K562 (cell line): ENCODE measurements around the gene PARP15. TPM values are rescaled to one million over a fixed set of nuclear protein-coding genes. Genes with fewer than 3 reads are reported as not detected.

ENCODE experiments used
- ATAC-seq: fragments of 200-7000 bp; cut with Tn5 transposase; 3 replicates; pipeline ENCODE4 v1.9.1; 2020; ENCODE audit warnings: moderate library complexity
- BruUV-seq: library from RNA; stranded (reverse); fragments of 400-500 nt; replicated peaks from 2 replicates; lab custom pipeline; 2021; lab: Mats Ljungman, UMichigan
- CTCF ChIA-PET: fragments of 300-600 bp; formaldehyde crosslinking; extraction: SDS; loops from one replicate; lab custom pipeline; 2021; ENCODE audit warnings: low intra/inter-chr PET ratio; lab: Yijun Ruan, JAX
- POLR2A ChIA-PET: fragments of 300-600, 350-650 bp; sonication (Branson Sonifier 250); formaldehyde crosslinking; extraction: SDS; loops from one replicate; lab custom pipeline; 2021; ENCODE audit warnings: antibody characterized with exemption, inconsistent platforms; lab: Yijun Ruan, JAX
- DNase-seq, 4 experiments: peaks; one replicate each; pipeline versions ENCODE4 v3.0.0 to v3.0.0-alpha.2; 2011 to 2018; ENCODE audit warnings: low spot score in 3 of 4, mixed read lengths in 3 of 4; ENCODE audit errors: extremely low read depth in 1 of 4
- FAIRE-seq: peaks from 2 replicates; lab custom pipeline; 2011; peaks lifted over from hg19 to GRCh38; lab: Jason Lieb, UNC
- H2AFZ ChIP-seq: 2 replicates; pipeline ENCODE4 v1.6.0; 2011; ENCODE audit warnings: low read depth, low read length, control low read depth, inconsistent platforms
- H3K27ac ChIP-seq: fragments of 200-600 bp; 3 replicates; pipeline ENCODE4 v1.8.0; 2011; ENCODE audit warnings: low read depth, mild to moderate bottlenecking, control low read depth, inconsistent platforms, low read length, moderate library complexity, mixed read lengths; ENCODE audit errors: extremely low read depth
- H3K27me3 ChIP-seq, 2 experiments: fragments of 300-600 bp in 1 of 2; 2 replicates in 1 of 2; 3 replicates in 1 of 2; pipeline versions ENCODE4 v1.6.0 to v1.8.0; 2011; ENCODE audit warnings: inconsistent platforms in 2 of 2, low read length in 2 of 2, mild to moderate bottlenecking in 1 of 2, mixed read lengths in 1 of 2, moderate library complexity in 1 of 2; ENCODE audit not compliant: control insufficient read depth in 2 of 2, insufficient read depth in 2 of 2
- H3K36me3 ChIP-seq: fragments of 300-600 bp; 3 replicates; pipeline ENCODE4 v1.8.0; 2011; ENCODE audit warnings: mild to moderate bottlenecking, low read length, inconsistent platforms; ENCODE audit not compliant: control insufficient read depth, insufficient read depth
- H3K4me1 ChIP-seq, 2 experiments: fragments of 200-600 bp in 1 of 2; replicated peaks in 1 of 2; 2 replicates in 1 of 2; 3 replicates in 1 of 2; pipeline versions ENCODE4 v1.5.1 to v1.8.0; 2011; ENCODE audit warnings: inconsistent platforms in 2 of 2, low read length in 2 of 2, mild to moderate bottlenecking in 1 of 2, mixed read lengths in 1 of 2, moderate library complexity in 1 of 2; ENCODE audit not compliant: control insufficient read depth in 2 of 2, insufficient read depth in 2 of 2
- H3K4me2 ChIP-seq: 2 replicates; pipeline ENCODE4 v1.6.1; 2011; ENCODE audit warnings: low read length, control low read depth, inconsistent platforms, mixed read lengths; ENCODE audit not compliant: insufficient read depth
- H3K4me3 ChIP-seq: fragments of 200-600 bp; sonication (generic), shearing (Covaris generic); 2 replicates; pipeline ENCODE4 v1.5.1; 2016; ENCODE audit warnings: control low read depth, inconsistent platforms
- H3K79me2 ChIP-seq: fragments of 200-600 bp; 3 replicates; pipeline ENCODE4 v1.8.0; 2011; ENCODE audit warnings: low read length, inconsistent platforms; ENCODE audit not compliant: control insufficient read depth, insufficient read depth
- H3K9ac ChIP-seq, 2 experiments: 2 replicates each; pipeline versions ENCODE4 v1.6.0 to v1.6.1; 2011; ENCODE audit warnings: low read depth in 2 of 2, low read length in 2 of 2, control low read depth in 1 of 2, inconsistent platforms in 1 of 2, mild to moderate bottlenecking in 1 of 2, mixed read lengths in 1 of 2; ENCODE audit not compliant: insufficient read depth in 1 of 2
- H3K9me1 ChIP-seq: one replicate; pipeline ENCODE4 v1.6.0; 2011; ENCODE audit warnings: inconsistent platforms, mild to moderate bottlenecking, low read length, moderate library complexity; ENCODE audit not compliant: control insufficient read depth, insufficient read depth
- H3K9me3 ChIP-seq: replicated peaks from 2 replicates; pipeline ENCODE4 v1.5.1; 2011; ENCODE audit warnings: low read depth, low read length, inconsistent platforms; ENCODE audit not compliant: control insufficient read depth, insufficient read depth
- H4K20me1 ChIP-seq: replicated peaks from 2 replicates; pipeline ENCODE4 v1.6.1; 2011; ENCODE audit warnings: low read length, inconsistent platforms, mixed read lengths; ENCODE audit not compliant: control insufficient read depth, insufficient read depth
- BHLHE40 ChIP-seq: IDR thresholded peaks from 2 replicates; pipeline ENCODE4 v1.6.1; 2011; ENCODE audit warnings: low read length, improper control_type of control experiment
- CHD4 ChIP-seq: fragments of 200-600 bp; sonication (generic); IDR thresholded peaks from 3 replicates; pipeline ENCODE4 v1.6.1; 2012; ENCODE audit warnings: low read depth, mild to moderate bottlenecking, mixed read lengths, low read length, inconsistent platforms; ENCODE audit not compliant: insufficient read depth, insufficient replicate concordance, poor library complexity, severe bottlenecking
- CREBBP ChIP-seq: IDR thresholded peaks from one replicate; pipeline ENCODE4 v1.6.1; 2012; ENCODE audit warnings: low read depth, mild to moderate bottlenecking, control low read depth, inconsistent platforms, low read length
- ESRRA ChIP-seq: fragments of 450-650 bp; IDR thresholded peaks from 2 replicates; pipeline ENCODE4 v1.6.1; 2014; ENCODE audit warnings: low read depth, mild to moderate bottlenecking, moderate library complexity, borderline replicate concordance
- ETV5 ChIP-seq: sonication (generic); formaldehyde crosslinking; IDR thresholded peaks from 2 replicates; pipeline ENCODE4 v1.4.0; 2020; ENCODE audit warnings: low read depth, mild to moderate bottlenecking, missing genetic modification reagents
- GTF2B ChIP-seq: IDR thresholded peaks from 2 replicates; pipeline ENCODE4 v1.6.1; 2011; ENCODE audit not compliant: insufficient read length; ENCODE audit errors: extremely low read depth
- GTF2E2 ChIP-seq: fragments of 200-800 bp; sonication (Bioruptor generic); IDR thresholded peaks from 2 replicates; pipeline ENCODE4 v1.6.1; 2016; ENCODE audit warnings: missing genetic modification characterization, missing compliant biosample characterization
- HMBOX1 ChIP-seq: sonication (generic); IDR thresholded peaks from 2 replicates; pipeline ENCODE4 v1.6.1; 2016
- HNRNPLL ChIP-seq: fragments of 200-400 bp; formaldehyde crosslinking; IDR thresholded peaks from 2 replicates; pipeline ENCODE4 v1.6.1; 2017; ENCODE audit warnings: low read length, low read depth, mild to moderate bottlenecking; ENCODE audit not compliant: poor library complexity, severe bottlenecking
- HOXB6 ChIP-seq: fragments of 250-450 bp; sonication (Bioruptor Pico); IDR thresholded peaks from 2 replicates; pipeline ENCODE4 v1.5.1; 2022; ENCODE audit warnings: mild to moderate bottlenecking, borderline replicate concordance
- KLF16 ChIP-seq: IDR thresholded peaks from 2 replicates; pipeline ENCODE4 v1.6.1; 2016; ENCODE audit warnings: antibody characterized with exemption
- MCM5 ChIP-seq: fragments of 450-650 bp; IDR thresholded peaks from 2 replicates; pipeline ENCODE4 v1.6.1; 2016; ENCODE audit warnings: low read depth
- NR4A1 ChIP-seq, 2 experiments: fragments of 250-450 bp in 1 of 2; fragments of 450-650 bp in 1 of 2; sonication (Bioruptor Pico) in 1 of 2; IDR thresholded peaks; 2 replicates each; pipeline versions ENCODE4 v1.4.0 to v1.6.1; 2016 to 2020; ENCODE audit warnings: mild to moderate bottlenecking in 2 of 2, missing compliant biosample characterization in 1 of 2, missing genetic modification characterization in 1 of 2, moderate library complexity in 1 of 2
- RFX1 ChIP-seq: fragments of 450-650 bp; IDR thresholded peaks from 2 replicates; pipeline ENCODE4 v1.6.1; 2016; ENCODE audit warnings: mild to moderate bottlenecking, moderate library complexity
- STAT5A ChIP-seq: IDR thresholded peaks from 2 replicates; pipeline ENCODE4 v1.6.1; 2012; ENCODE audit warnings: low read length, inconsistent platforms, borderline replicate concordance
- ZBTB7A ChIP-seq: IDR thresholded peaks from 2 replicates; pipeline ENCODE4 v1.6.1; 2011; ENCODE audit warnings: low read depth, mild to moderate bottlenecking, low read length, moderate library complexity, borderline replicate concordance; ENCODE audit not compliant: control insufficient read depth
- WGBS: fragments of 100-300 bp; shearing (Covaris generic); methylation state at CpG from one replicate; pipeline ENCODE4 v1.1.6; 2016; ENCODE audit warnings: low coverage, mixed read lengths; ENCODE audit not compliant: insufficient coverage; ENCODE audit errors: missing lambda C conversion rate; 5-methylcytosine and 5-hydroxymethylcytosine counted together
- in situ Hi-C: fragments of 300-500 bp; cut with MboI; formaldehyde crosslinking; loops from 4 replicates; pipeline ENCODE4 v1.15.0; 2018; ENCODE audit warnings: inconsistent platforms, mixed read lengths
- intact Hi-C: fragments of 100-400 bp; cut with micrococcal nuclease; formaldehyde crosslinking; loops from 2 replicates; pipeline ENCODE4 v1.14.2; 2022
- polyA plus RNA-seq, 8 experiments: library from polyadenylated mRNA; depleted of rRNA in 4 of 8; stranded (reverse) in 5 of 8; unstranded in 3 of 8; fragments of >200 nt; fragmentation: Nextera tagmentation in 2 of 8; fragmentation: Illumina TruSeq in 1 of 8; extraction: Ambion mirVana in 2 of 8; extraction: Trizol in 1 of 8; gene quantifications; 2 replicates each; pipeline versions ENCODE4 v1.2.1 to v1.2.3, GENCODE V29; 2011 to 2014; ENCODE audit warnings: inconsistent platforms in 1 of 8, missing spikeins in 1 of 8
- total RNA-seq, 7 experiments: library from RNA; depleted of rRNA in 6 of 7; stranded (reverse); fragments of >200 nt in 6 of 7; fragmentation: Illumina TruSeq in 2 of 7; extraction: Trizol in 2 of 7; gene quantifications; 2 replicates each; pipeline versions ENCODE4 v1.2.1 to v1.2.3, GENCODE V29; 2011 to 2021; ENCODE audit warnings: low replicate concordance in 1 of 7
- TF ChIP-seq, protein P1 (sequence below): sonication (generic); formaldehyde crosslinking; IDR thresholded peaks from 2 replicates; pipeline ENCODE4 v1.8.0; 2023; ENCODE audit warnings: mild to moderate bottlenecking, missing genetic modification reagents
- TF ChIP-seq, protein P2 (sequence below): fragments of 250-450 bp; sonication (Bioruptor Pico); IDR thresholded peaks from 2 replicates; pipeline ENCODE4 v1.8.0; 2021; ENCODE audit warnings: mild to moderate bottlenecking, moderate library complexity

Gene PARP15
- total and polyA plus RNA-seq, 9 of the 15 experiments (the other 6 are each of a cell fraction or from before 2014, with no cell fraction given) = 0.05 to 0.40 (median 0.13) TPM

GRCh38 chr3:122557356-122557755, 20.1 kb upstream of the PARP15 start:
- ChIA-PET CTCF (no interaction called here), POLR2A (no interaction called here)
- Histone ChIP-seq H3K9me3 (no peaks in the 10 kb centered on the region), H3K4me3 (no peak overlapping the region), H3K9me1 (no peaks in the 10 kb centered on the region), H3K9ac (no peak overlapping the region)
- in situ Hi-C loops = no loop called here
- TF ChIP-seq RFX1 (no peak), CREBBP (no peak), CHD4 (no peak), GTF2E2 (tag) (no peak), HOXB6 (CRISPR knock-in tag) (no peak), ETV5 (CRISPR knock-in tag) (no peak), ESRRA (no peak), NR4A1 (CRISPR knock-in tag; IDR thresholded peaks at IDR 0.05) (no peak), NR4A1 (tag; IDR thresholded peaks at IDR 0.05) (no peak), GTF2B (no peak), MCM5 (no peak), HNRNPLL (no peak), KLF16 (no peak), HMBOX1 (no peak), ZBTB7A (no peak), STAT5A (no peak), BHLHE40 (no peak)
- TF ChIP-seq, protein P1, sequence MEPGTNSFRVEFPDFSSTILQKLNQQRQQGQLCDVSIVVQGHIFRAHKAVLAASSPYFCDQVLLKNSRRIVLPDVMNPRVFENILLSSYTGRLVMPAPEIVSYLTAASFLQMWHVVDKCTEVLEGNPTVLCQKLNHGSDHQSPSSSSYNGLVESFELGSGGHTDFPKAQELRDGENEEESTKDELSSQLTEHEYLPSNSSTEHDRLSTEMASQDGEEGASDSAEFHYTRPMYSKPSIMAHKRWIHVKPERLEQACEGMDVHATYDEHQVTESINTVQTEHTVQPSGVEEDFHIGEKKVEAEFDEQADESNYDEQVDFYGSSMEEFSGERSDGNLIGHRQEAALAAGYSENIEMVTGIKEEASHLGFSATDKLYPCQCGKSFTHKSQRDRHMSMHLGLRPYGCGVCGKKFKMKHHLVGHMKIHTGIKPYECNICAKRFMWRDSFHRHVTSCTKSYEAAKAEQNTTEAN (CRISPR knock-in tag) = no peak
- TF ChIP-seq, protein P2, sequence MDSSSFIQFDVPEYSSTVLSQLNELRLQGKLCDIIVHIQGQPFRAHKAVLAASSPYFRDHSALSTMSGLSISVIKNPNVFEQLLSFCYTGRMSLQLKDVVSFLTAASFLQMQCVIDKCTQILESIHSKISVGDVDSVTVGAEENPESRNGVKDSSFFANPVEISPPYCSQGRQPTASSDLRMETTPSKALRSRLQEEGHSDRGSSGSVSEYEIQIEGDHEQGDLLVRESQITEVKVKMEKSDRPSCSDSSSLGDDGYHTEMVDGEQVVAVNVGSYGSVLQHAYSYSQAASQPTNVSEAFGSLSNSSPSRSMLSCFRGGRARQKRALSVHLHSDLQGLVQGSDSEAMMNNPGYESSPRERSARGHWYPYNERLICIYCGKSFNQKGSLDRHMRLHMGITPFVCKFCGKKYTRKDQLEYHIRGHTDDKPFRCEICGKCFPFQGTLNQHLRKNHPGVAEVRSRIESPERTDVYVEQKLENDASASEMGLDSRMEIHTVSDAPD (CRISPR knock-in tag) = no peak
- TF ChIP-seq, all 486 proteins: peak for 0
- Histone ChIP-seq H2AFZ (no peak overlapping the region), H3K27ac (no peak overlapping the region), H3K27me3 (no peaks in the 10 kb centered on the region), H3K4me1 (no peaks in the 10 kb centered on the region), H3K4me2 (no peak overlapping the region), H3K79me2 (no peaks in the 10 kb centered on the region), H4K20me1 (no peaks in the 10 kb centered on the region), H3K36me3 (no peaks in the 10 kb centered on the region)
- intact Hi-C loops = no loop called here
- BruUV-seq = no TSS peak
- WGBS = 46% methylated on average over 5 of the region's 5 CpGs
- DNase-seq (no peak), ATAC-seq (no peak), FAIRE-seq (no peak)
